K562 (cell line): Measurements from ENCODE around the gene TRPC4. TPM values are rescaled to one million over a fixed set of nuclear protein-coding genes. Genes with fewer than 3 reads are reported as not detected.

Experiments
- ATAC-seq: fragments of 200-7000 bp; cut with Tn5 transposase; 3 replicates; pipeline ENCODE4 v1.9.1; 2020; ENCODE audit warnings: moderate library complexity
- BruUV-seq: library from RNA; stranded (reverse); fragments of 400-500 nt; replicated peaks from 2 replicates; lab custom pipeline; 2021; lab: Mats Ljungman, UMichigan
- CTCF ChIA-PET: fragments of 300-600 bp; formaldehyde crosslinking; extraction: SDS; loops from one replicate; lab custom pipeline; 2021; ENCODE audit warnings: low intra/inter-chr PET ratio; lab: Yijun Ruan, JAX
- POLR2A ChIA-PET: fragments of 300-600, 350-650 bp; sonication (Branson Sonifier 250); formaldehyde crosslinking; extraction: SDS; loops from one replicate; lab custom pipeline; 2021; ENCODE audit warnings: antibody characterized with exemption, inconsistent platforms; lab: Yijun Ruan, JAX
- DNase-seq, 4 experiments: peaks; one replicate each; pipeline versions ENCODE4 v3.0.0 to v3.0.0-alpha.2; 2011 to 2018; ENCODE audit warnings: low spot score in 3 of 4, mixed read lengths in 3 of 4; ENCODE audit errors: extremely low read depth in 1 of 4
- FAIRE-seq: peaks from 2 replicates; lab custom pipeline; 2011; peaks lifted over from hg19 to GRCh38; lab: Jason Lieb, UNC
- H2AFZ ChIP-seq: 2 replicates; pipeline ENCODE4 v1.6.0; 2011; ENCODE audit warnings: low read depth, low read length, control low read depth, inconsistent platforms
- H3K27ac ChIP-seq: fragments of 200-600 bp; 3 replicates; pipeline ENCODE4 v1.8.0; 2011; ENCODE audit warnings: low read depth, mild to moderate bottlenecking, control low read depth, inconsistent platforms, low read length, moderate library complexity, mixed read lengths; ENCODE audit errors: extremely low read depth
- H3K27me3 ChIP-seq, 2 experiments: fragments of 300-600 bp in 1 of 2; 2 replicates in 1 of 2; 3 replicates in 1 of 2; pipeline versions ENCODE4 v1.6.0 to v1.8.0; 2011; ENCODE audit warnings: inconsistent platforms in 2 of 2, low read length in 2 of 2, mild to moderate bottlenecking in 1 of 2, mixed read lengths in 1 of 2, moderate library complexity in 1 of 2; ENCODE audit not compliant: control insufficient read depth in 2 of 2, insufficient read depth in 2 of 2
- H3K36me3 ChIP-seq: fragments of 300-600 bp; 3 replicates; pipeline ENCODE4 v1.8.0; 2011; ENCODE audit warnings: mild to moderate bottlenecking, low read length, inconsistent platforms; ENCODE audit not compliant: control insufficient read depth, insufficient read depth
- H3K4me1 ChIP-seq, 2 experiments: fragments of 200-600 bp in 1 of 2; replicated peaks in 1 of 2; 2 replicates in 1 of 2; 3 replicates in 1 of 2; pipeline versions ENCODE4 v1.5.1 to v1.8.0; 2011; ENCODE audit warnings: inconsistent platforms in 2 of 2, low read length in 2 of 2, mild to moderate bottlenecking in 1 of 2, mixed read lengths in 1 of 2, moderate library complexity in 1 of 2; ENCODE audit not compliant: control insufficient read depth in 2 of 2, insufficient read depth in 2 of 2
- H3K4me2 ChIP-seq: 2 replicates; pipeline ENCODE4 v1.6.1; 2011; ENCODE audit warnings: low read length, control low read depth, inconsistent platforms, mixed read lengths; ENCODE audit not compliant: insufficient read depth
- H3K4me3 ChIP-seq: fragments of 200-600 bp; sonication (generic), shearing (Covaris generic); 2 replicates; pipeline ENCODE4 v1.5.1; 2016; ENCODE audit warnings: control low read depth, inconsistent platforms
- H3K79me2 ChIP-seq: fragments of 200-600 bp; 3 replicates; pipeline ENCODE4 v1.8.0; 2011; ENCODE audit warnings: low read length, inconsistent platforms; ENCODE audit not compliant: control insufficient read depth, insufficient read depth
- H3K9ac ChIP-seq, 2 experiments: 2 replicates each; pipeline versions ENCODE4 v1.6.0 to v1.6.1; 2011; ENCODE audit warnings: low read depth in 2 of 2, low read length in 2 of 2, control low read depth in 1 of 2, inconsistent platforms in 1 of 2, mild to moderate bottlenecking in 1 of 2, mixed read lengths in 1 of 2; ENCODE audit not compliant: insufficient read depth in 1 of 2
- H3K9me1 ChIP-seq: one replicate; pipeline ENCODE4 v1.6.0; 2011; ENCODE audit warnings: inconsistent platforms, mild to moderate bottlenecking, low read length, moderate library complexity; ENCODE audit not compliant: control insufficient read depth, insufficient read depth
- H3K9me3 ChIP-seq: replicated peaks from 2 replicates; pipeline ENCODE4 v1.5.1; 2011; ENCODE audit warnings: low read depth, low read length, inconsistent platforms; ENCODE audit not compliant: control insufficient read depth, insufficient read depth
- H4K20me1 ChIP-seq: replicated peaks from 2 replicates; pipeline ENCODE4 v1.6.1; 2011; ENCODE audit warnings: low read length, inconsistent platforms, mixed read lengths; ENCODE audit not compliant: control insufficient read depth, insufficient read depth
- CREBBP ChIP-seq: IDR thresholded peaks from one replicate; pipeline ENCODE4 v1.6.1; 2012; ENCODE audit warnings: low read depth, mild to moderate bottlenecking, control low read depth, inconsistent platforms, low read length
- ETV1 ChIP-seq: fragments of 450-650 bp; conservative IDR thresholded peaks from 2 replicates; pipeline ENCODE4 v1.6.1; 2016; ENCODE audit warnings: missing genetic modification characterization, control low read depth, low read depth, missing compliant biosample characterization
- GATA2 ChIP-seq: sonication (generic); formaldehyde crosslinking; IDR thresholded peaks from 2 replicates; pipeline ENCODE4 v1.4.0; 2020; ENCODE audit warnings: mild to moderate bottlenecking, missing genetic modification reagents
- KDM4B ChIP-seq, 2 experiments: fragments of 450-650 bp in 1 of 2; sonication (generic) in 1 of 2; IDR thresholded peaks; 2 replicates each; pipeline ENCODE4 v1.6.1; 2016 to 2017; ENCODE audit warnings: borderline replicate concordance in 2 of 2, antibody characterized with exemption in 1 of 2, low read depth in 1 of 2, mild to moderate bottlenecking in 1 of 2
- LCOR ChIP-seq: sonication (generic); formaldehyde crosslinking; IDR thresholded peaks from 2 replicates; pipeline ENCODE4 v1.8.0; 2022; ENCODE audit warnings: mild to moderate bottlenecking, missing genetic modification reagents
- MAZ ChIP-seq, 2 experiments: fragments of 450-650 bp in 1 of 2; sonication (generic) in 1 of 2; formaldehyde crosslinking; IDR thresholded peaks in 1 of 2; conservative IDR thresholded peaks in 1 of 2; 2 replicates each; pipeline versions ENCODE4 v1.4.0 to v1.5.0; 2020; ENCODE audit warnings: mild to moderate bottlenecking in 1 of 2, missing genetic modification reagents in 1 of 2
- MCM7 ChIP-seq, 2 experiments: fragments of 450-650 bp; IDR thresholded peaks; 2 replicates each; pipeline ENCODE4 v1.6.1; 2016 to 2018
- MEF2D ChIP-seq: conservative IDR thresholded peaks from 2 replicates; pipeline ENCODE4 v1.6.1; 2016; ENCODE audit warnings: low read depth, missing genetic modification characterization, missing compliant biosample characterization
- PHB2 ChIP-seq: fragments of 450-650 bp; IDR thresholded peaks from 2 replicates; pipeline ENCODE4 v1.6.1; 2017; ENCODE audit warnings: low read depth
- SRSF3 ChIP-seq: fragments of 200-400 bp; formaldehyde crosslinking; IDR thresholded peaks from 2 replicates; pipeline ENCODE4 v1.6.1; 2016; ENCODE audit warnings: mild to moderate bottlenecking, low read length, moderate library complexity; ENCODE audit not compliant: insufficient read depth
- TCF7L2 ChIP-seq: fragments of 150-350 bp; IDR thresholded peaks from 2 replicates; pipeline ENCODE4 v1.6.1; 2016; ENCODE audit warnings: low read depth, mild to moderate bottlenecking, low read length, moderate library complexity
- THRA ChIP-seq: fragments of 450-650 bp; IDR thresholded peaks from 2 replicates; pipeline ENCODE4 v1.6.1; 2017; ENCODE audit warnings: mild to moderate bottlenecking, moderate library complexity
- TRIM25 ChIP-seq: fragments of 450-650 bp; IDR thresholded peaks from 2 replicates; pipeline ENCODE4 v1.7.0; 2016; ENCODE audit warnings: borderline replicate concordance
- ZBTB26 ChIP-seq: fragments of 450-650 bp; formaldehyde crosslinking; IDR thresholded peaks from 2 replicates; pipeline ENCODE4 v1.4.0; 2022; ENCODE audit warnings: missing genetic modification characterization
- ZNF124 ChIP-seq: sonication (generic); formaldehyde crosslinking; IDR thresholded peaks from 2 replicates; pipeline ENCODE4 v1.8.1; 2022; ENCODE audit warnings: missing genetic modification reagents
- ZNF174 ChIP-seq: fragments of 250-450 bp; sonication (Bioruptor Pico); IDR thresholded peaks from 2 replicates; pipeline ENCODE4 v1.4.0; 2020; ENCODE audit warnings: mild to moderate bottlenecking
- ZNF175 ChIP-seq: fragments of 200-800 bp; sonication (Bioruptor generic); IDR thresholded peaks from 2 replicates; pipeline ENCODE4 v1.6.1; 2016; ENCODE audit warnings: low read depth, mild to moderate bottlenecking, missing genetic modification characterization, missing compliant biosample characterization
- ZNF239 ChIP-seq: fragments of 250-450 bp; sonication (Bioruptor Pico); IDR thresholded peaks from 2 replicates; pipeline ENCODE4 v1.4.0; 2020; ENCODE audit warnings: mild to moderate bottlenecking
- WGBS: fragments of 100-300 bp; shearing (Covaris generic); methylation state at CpG from one replicate; pipeline ENCODE4 v1.1.6; 2016; ENCODE audit warnings: low coverage, mixed read lengths; ENCODE audit not compliant: insufficient coverage; ENCODE audit errors: missing lambda C conversion rate; 5-methylcytosine and 5-hydroxymethylcytosine counted together
- in situ Hi-C: fragments of 300-500 bp; cut with MboI; formaldehyde crosslinking; loops from 4 replicates; pipeline ENCODE4 v1.15.0; 2018; ENCODE audit warnings: inconsistent platforms, mixed read lengths
- intact Hi-C: fragments of 100-400 bp; cut with micrococcal nuclease; formaldehyde crosslinking; loops from 2 replicates; pipeline ENCODE4 v1.14.2; 2022
- polyA plus RNA-seq, 8 experiments: library from polyadenylated mRNA; depleted of rRNA in 4 of 8; stranded (reverse) in 5 of 8; unstranded in 3 of 8; fragments of >200 nt; fragmentation: Nextera tagmentation in 2 of 8; fragmentation: Illumina TruSeq in 1 of 8; extraction: Ambion mirVana in 2 of 8; extraction: Trizol in 1 of 8; gene quantifications; 2 replicates each; pipeline versions ENCODE4 v1.2.1 to v1.2.3, GENCODE V29; 2011 to 2014; ENCODE audit warnings: inconsistent platforms in 1 of 8, missing spikeins in 1 of 8
- total RNA-seq, 7 experiments: library from RNA; depleted of rRNA in 6 of 7; stranded (reverse); fragments of >200 nt in 6 of 7; fragmentation: Illumina TruSeq in 2 of 7; extraction: Trizol in 2 of 7; gene quantifications; 2 replicates each; pipeline versions ENCODE4 v1.2.1 to v1.2.3, GENCODE V29; 2011 to 2021; ENCODE audit warnings: low replicate concordance in 1 of 7

Gene TRPC4
- total and polyA plus RNA-seq, 9 of the 15 experiments (the other 6 are each of a cell fraction or from before 2014, with no cell fraction given) = 0.03 to 0.04 TPM; not detected in 7

GRCh38 chr13:37775871-37776270 is 93.7 kb downstream of the TRPC4 start:
- intact Hi-C loops = no loop called here
- TF ChIP-seq MCM7 (IDR thresholded peaks at IDR 0.05) = no peak
- no peak for TF ChIP-seq SRSF3
- TF ChIP-seq ZNF239 = no peak
- TF ChIP-seq MAZ (CRISPR knock-in tag; conservative IDR thresholded peaks at IDR 0.05 in 1 of 2, IDR thresholded peaks at IDR 0.05 in 1 of 2) = no peak
- TF ChIP-seq ZNF174 (CRISPR knock-in tag) = no peak
- TF ChIP-seq KDM4B (IDR thresholded peaks at IDR 0.05; ENCODE audit: borderline replicate concordance in 2 of 2, low read depth in 1 of 2) = no peak
- TF ChIP-seq CREBBP = no peak
- no peak for TF ChIP-seq MEF2D (tag)
- no peak for TF ChIP-seq TRIM25
- no peak for TF ChIP-seq ZNF124 (CRISPR knock-in tag)
- TF ChIP-seq ETV1 (tag) = no peak
- TF ChIP-seq THRA = no peak
- no peak for TF ChIP-seq ZBTB26 (CRISPR knock-in tag)
- no peak for TF ChIP-seq TCF7L2
- no peak for TF ChIP-seq ZNF175 (CRISPR knock-in tag)
- TF ChIP-seq GATA2 = no peak
- no peak for TF ChIP-seq PHB2
- TF ChIP-seq LCOR (CRISPR knock-in tag) = no peak
- TF ChIP-seq, all 486 proteins: peak for 0
- Histone ChIP-seq H3K27me3 (no peaks in the 10 kb centered on the region), H3K27ac (no peak overlapping the region), H3K9ac (no peak overlapping the region), H4K20me1 (no peaks in the 10 kb centered on the region), H3K4me1 (no peaks in the 10 kb centered on the region), H3K4me3 (no peak overlapping the region), H3K79me2 (no peaks in the 10 kb centered on the region), H3K36me3 (no peaks in the 10 kb centered on the region), H2AFZ (no peak overlapping the region), H3K4me2 (no peak overlapping the region), H3K9me1 (no peaks in the 10 kb centered on the region), H3K9me3 (no peaks in the 10 kb centered on the region)
- ChIA-PET POLR2A (no interaction called here), CTCF (no interaction called here)
- BruUV-seq = no TSS peak
- FAIRE-seq = no peak
- in situ Hi-C loops = no loop called here
- 13% methylated on average over 1 of the region's 1 CpG for WGBS
- DNase-seq = no peak
- ATAC-seq = no peak
